GM23338 (cell line): Measurements from ENCODE around the gene ALDH3B1. TPM values are rescaled to one million over a fixed set of nuclear protein-coding genes. Genes with fewer than 3 reads are reported as not detected.

Experiments
- ATAC-seq: fragments of 200-7000 bp; cut with Tn5 transposase; 3 replicates; pipeline ENCODE4 v1.9.1; 2020
- DNase-seq: peaks from one replicate; pipeline ENCODE4 v3.0.0-alpha.2; 2015; ENCODE audit warnings: low spot score
- H2AFZ ChIP-seq: fragments of 200-600 bp; sonication (generic); 2 replicates; pipeline ENCODE4 v1.8.0; 2016; ENCODE audit warnings: antibody characterized with exemption, mild to moderate bottlenecking, moderate library complexity
- H3F3A ChIP-seq: fragments of 200-600 bp; sonication (generic); replicated peaks from 2 replicates; pipeline ENCODE4 v1.8.0; 2017; ENCODE audit warnings: antibody characterized with exemption, mixed run types, low read depth
- H3K27ac ChIP-seq: fragments of 200-600 bp; sonication (generic); 2 replicates; pipeline ENCODE4 v1.6.1; 2016; ENCODE audit warnings: low read depth
- H3K27me3 ChIP-seq: fragments of 200-600 bp; sonication (generic); 2 replicates; pipeline ENCODE4 v1.8.0; 2016; ENCODE audit warnings: mild to moderate bottlenecking, mixed run types, moderate library complexity; ENCODE audit not compliant: insufficient read depth
- H3K36me3 ChIP-seq: fragments of 200-600 bp; sonication (generic); 2 replicates; pipeline ENCODE4 v1.8.0; 2016; ENCODE audit warnings: mild to moderate bottlenecking; ENCODE audit not compliant: insufficient read depth
- H3K4me1 ChIP-seq: fragments of 200-600 bp; sonication (generic); 2 replicates; pipeline ENCODE4 v1.8.0; 2016; ENCODE audit warnings: mild to moderate bottlenecking, moderate library complexity; ENCODE audit not compliant: insufficient read depth
- H3K4me2 ChIP-seq: fragments of 200-600 bp; sonication (generic); 2 replicates; pipeline ENCODE4 v1.7.1; 2017; ENCODE audit warnings: mixed run types
- H3K4me3 ChIP-seq: fragments of 200-600 bp; sonication (generic); 2 replicates; pipeline ENCODE4 v1.6.1; 2016; ENCODE audit warnings: mixed run types
- H3K79me2 ChIP-seq: fragments of 200-600 bp; sonication (generic); replicated peaks from 2 replicates; pipeline ENCODE4 v1.8.0; 2017; ENCODE audit warnings: mild to moderate bottlenecking; ENCODE audit not compliant: insufficient read depth
- H3K9me2 ChIP-seq: fragments of 200-600 bp; sonication (generic); 2 replicates; pipeline ENCODE4 v1.8.0; 2017; ENCODE audit not compliant: insufficient read depth
- H4K20me1 ChIP-seq: fragments of 200-600 bp; sonication (generic); replicated peaks from 2 replicates; pipeline ENCODE4 v1.8.0; 2017; ENCODE audit warnings: mild to moderate bottlenecking; ENCODE audit not compliant: insufficient read depth
- H3K27ac Mint-ChIP-seq: 2 replicates; pipeline ENCODE4 v1.8.0; 2020; ENCODE audit warnings: inconsistent platforms, mild to moderate bottlenecking, moderate library complexity, mixed read lengths
- H3K27me3 Mint-ChIP-seq: 3 replicates; pipeline ENCODE4 v1.8.0; 2022; ENCODE audit warnings: low read depth, mild to moderate bottlenecking, moderate library complexity, mixed read lengths, inconsistent platforms; ENCODE audit not compliant: insufficient read depth, poor library complexity
- H3K36me3 Mint-ChIP-seq: 3 replicates; pipeline ENCODE4 v1.8.0; 2021; ENCODE audit warnings: low read depth, mild to moderate bottlenecking, inconsistent platforms, moderate library complexity, mixed read lengths
- H3K4me1 Mint-ChIP-seq: 3 replicates; pipeline ENCODE4 v1.8.0; 2020; ENCODE audit warnings: mild to moderate bottlenecking, inconsistent platforms, mixed read lengths
- H3K4me3 Mint-ChIP-seq: 3 replicates; pipeline ENCODE4 v1.8.0; 2021; ENCODE audit warnings: moderate library complexity, mild to moderate bottlenecking, inconsistent platforms, mixed read lengths
- H3K9me3 Mint-ChIP-seq: 3 replicates; pipeline ENCODE4 v1.8.0; 2020; ENCODE audit warnings: moderate library complexity, mild to moderate bottlenecking, inconsistent platforms, mixed read lengths
- CREB1 ChIP-seq: fragments of 250-450 bp; sonication (Bioruptor Pico); IDR thresholded peaks from 2 replicates; pipeline ENCODE4 v1.5.0; 2020; ENCODE audit warnings: low read depth, mild to moderate bottlenecking, moderate library complexity
- CTCF ChIP-seq, 2 experiments: fragments of 200-600 bp in 1 of 2; sonication (generic) in 1 of 2; conservative IDR thresholded peaks; 2 replicates each; pipeline versions ENCODE4 v1.5.1 to v1.6.1; 2016 to 2017; ENCODE audit warnings: antibody characterized with exemption in 2 of 2, low read depth in 2 of 2, mild to moderate bottlenecking in 2 of 2, moderate library complexity in 1 of 2
- ETS1 ChIP-seq: IDR thresholded peaks from 2 replicates; pipeline ENCODE4 v1.6.1; 2016; ENCODE audit warnings: antibody characterized with exemption
- EZH2 ChIP-seq: fragments of 200-600 bp; sonication (generic); IDR thresholded peaks from one replicate; pipeline ENCODE4 v1.8.0; 2017; ENCODE audit warnings: antibody characterized with exemption, mild to moderate bottlenecking, low read depth; ENCODE audit not compliant: unreplicated experiment
- EZH2phosphoT487 ChIP-seq: fragments of 200-600 bp; sonication (generic); IDR thresholded peaks from one replicate; pipeline ENCODE4 v1.8.1; 2018; ENCODE audit warnings: antibody characterized with exemption; ENCODE audit not compliant: unreplicated experiment
- JUNB ChIP-seq: IDR thresholded peaks from one replicate; pipeline ENCODE4 v1.6.1; 2016; ENCODE audit warnings: antibody characterized with exemption; ENCODE audit not compliant: unreplicated experiment
- NANOG ChIP-seq: IDR thresholded peaks from 2 replicates; pipeline ENCODE4 v1.6.1; 2016; ENCODE audit warnings: antibody characterized with exemption, borderline replicate concordance
- REST ChIP-seq: IDR thresholded peaks from one replicate; pipeline ENCODE4 v1.6.1; 2018; ENCODE audit warnings: antibody characterized with exemption; ENCODE audit not compliant: unreplicated experiment
- STAT1 ChIP-seq: IDR thresholded peaks from one replicate; pipeline ENCODE4 v1.6.1; 2016; ENCODE audit warnings: antibody characterized with exemption; ENCODE audit not compliant: unreplicated experiment
- ZNF114 ChIP-seq: fragments of 250-450 bp; sonication (Bioruptor Pico); IDR thresholded peaks from 2 replicates; pipeline ENCODE4 v1.5.0; 2020; ENCODE audit warnings: mild to moderate bottlenecking, moderate library complexity
- ZNF331 ChIP-seq: fragments of 250-450 bp; sonication (Bioruptor Pico); IDR thresholded peaks from 2 replicates; pipeline ENCODE4 v1.5.0; 2020; ENCODE audit warnings: low read depth, mild to moderate bottlenecking, moderate library complexity
- ZNF462 ChIP-seq: fragments of 250-450 bp; sonication (Bioruptor Pico); IDR thresholded peaks from 2 replicates; pipeline ENCODE4 v1.5.0; 2020; ENCODE audit warnings: mild to moderate bottlenecking, moderate library complexity
- polyA plus RNA-seq: library from polyadenylated mRNA; unstranded; fragments of >200 nt; fragmentation: Nextera tagmentation; extraction: Ambion mirVana; gene quantifications from 2 replicates; pipeline ENCODE4 v1.2.1, GENCODE V29; 2016
- total RNA-seq: library from RNA; depleted of rRNA; stranded (reverse); fragments of >200 nt; shearing (Covaris generic); gene quantifications from 2 replicates; pipeline ENCODE4 v1.2.3, GENCODE V29; 2014

Gene ALDH3B1
- total and polyA plus RNA-seq, 2 experiments from 2014 or later: 0.52 TPM; not detected in 1

- H3K36me3 Mint-ChIP-seq: peaks cover 10% of the 10 kb centered on the region; the same call in 2 of the 3 replicates
- no peak for ATAC-seq
These were observed 38.8 kb downstream of the ALDH3B1 start for GRCh38 chr11:68048681-68049508.

More at GRCh38 chr11:68048681-68049508, 38.8 kb downstream of the ALDH3B1 start:
- Mint-ChIP-seq H3K27me3 (peaks cover 17% of the 10 kb centered on the region), H3K4me1 (peaks cover 19% of the 10 kb centered on the region), H3K9me3 (no peaks in the 10 kb centered on the region; the same call in 2 of the 3 replicates), H3K4me3 (no peak overlapping the region), H3K27ac (no peak overlapping the region)
- Histone ChIP-seq H3K4me1 (peaks cover 6% of the 10 kb centered on the region; the same call in 1 of the 2 replicates), H3K79me2 (no peaks in the 10 kb centered on the region), H3F3A (0 out of 2 replicates have a peak, but pooled peaks cover 10% of the 10 kb centered on the region), H3K27me3 (no peaks in the 10 kb centered on the region), H3K36me3 (no peaks in the 10 kb centered on the region; the same call in 1 of the 2 replicates), H3K4me2 (no peak overlapping the region), H3K27ac (no peak overlapping the region), H4K20me1 (peaks cover 3% of the 10 kb centered on the region; the same call in 1 of the 2 replicates), H2AFZ (no peak overlapping the region), H3K4me3 (no peak overlapping the region), H3K9me2 (no peaks in the 10 kb centered on the region)
- TF ChIP-seq ETS1: no peak
- TF ChIP-seq ZNF331 (CRISPR knock-in tag): no peak
- no peak for TF ChIP-seq NANOG
- TF ChIP-seq ZNF462: no peak
- TF ChIP-seq EZH2: no peak
- TF ChIP-seq ZNF114 (CRISPR knock-in tag): no peak
- no peak for TF ChIP-seq REST
- TF ChIP-seq CTCF (conservative IDR thresholded peaks at IDR 0.05; ENCODE audit: low read depth in 2 of 2): no peak
- no peak for TF ChIP-seq JUNB
- TF ChIP-seq EZH2phosphoT487: no peak
- TF ChIP-seq STAT1: no peak
- no peak for TF ChIP-seq CREB1 (CRISPR knock-in tag)
- DNase-seq: no peak
